ENCODE measurements around the gene TENM4.

TENM4 gene
- 0 to 0.41 (median 0.11) reads per million in 18 experiments for total RNA-seq

DNA sequence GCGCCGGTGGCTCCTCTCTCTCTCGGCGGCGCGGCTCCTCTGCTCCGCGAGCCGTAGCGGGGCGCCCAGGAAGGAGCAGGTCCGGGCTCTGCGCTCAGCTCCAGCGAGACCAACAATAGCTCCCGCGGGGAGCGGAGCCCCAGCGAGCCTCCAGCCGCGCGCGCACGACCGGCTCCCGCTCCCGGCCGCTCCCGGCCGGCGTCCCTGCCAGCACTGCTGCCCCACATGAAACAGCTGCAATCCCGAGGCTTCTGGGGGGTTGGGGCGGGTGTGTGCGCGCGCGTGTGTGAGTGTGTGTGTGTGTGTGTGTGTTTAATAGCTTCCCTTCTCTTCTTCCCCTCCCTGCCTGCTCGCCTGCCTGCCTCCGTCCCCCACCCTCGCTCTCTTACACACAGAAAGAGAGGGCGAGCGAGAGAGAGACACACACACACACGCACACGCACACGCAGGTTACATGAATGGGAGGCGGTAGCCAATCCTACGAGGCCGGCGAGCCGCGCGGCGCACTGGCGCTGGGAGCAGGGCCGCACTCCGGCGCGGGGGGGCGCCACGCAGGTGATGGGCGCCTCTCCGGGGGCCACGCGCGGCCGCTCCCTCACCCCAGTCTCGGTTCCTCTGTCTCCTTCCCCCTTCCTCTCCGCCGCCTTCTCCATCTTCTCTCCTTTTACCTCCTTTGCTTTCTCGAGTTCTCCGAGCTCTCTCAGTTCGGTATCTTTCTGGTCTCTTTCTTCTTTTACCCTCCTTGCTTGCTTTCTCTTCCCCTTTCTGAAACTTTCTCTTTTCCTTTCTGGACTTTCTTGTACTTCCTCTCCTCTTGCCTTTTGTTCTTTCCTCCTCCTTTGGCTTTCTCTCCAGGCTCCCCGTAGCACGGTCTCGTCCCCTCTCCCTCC, at the start of gene TENM4:
Gene TENM4 (minus strand): TSS at position 460 of the 890 bp plus-strand sequence. CDS start 371,086 bp downstream, outside the sequence.
- DNase-seq, result peak in 1 of 2 donors; percentile 5

DNA sequence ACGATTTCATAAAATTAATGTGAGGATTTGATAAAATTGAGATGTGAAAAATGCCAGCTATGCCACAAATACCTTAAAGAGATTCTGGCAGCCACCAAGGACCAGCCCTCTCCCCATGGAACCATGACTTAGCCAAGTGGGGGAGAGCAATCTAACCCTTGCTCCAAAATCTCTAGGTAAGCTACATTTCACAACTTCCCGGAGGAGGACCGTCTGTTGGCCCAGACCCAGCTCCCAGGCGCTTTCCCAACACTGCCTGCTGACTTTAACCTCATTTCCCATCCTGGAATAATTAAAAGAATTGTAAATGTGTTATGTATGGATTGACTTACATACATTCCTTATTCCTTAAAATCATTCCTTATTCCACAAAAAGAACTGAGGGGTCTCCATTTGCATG, 47.5 kb upstream of the TENM4 start:
- DNase-seq, result no peak

DNA sequence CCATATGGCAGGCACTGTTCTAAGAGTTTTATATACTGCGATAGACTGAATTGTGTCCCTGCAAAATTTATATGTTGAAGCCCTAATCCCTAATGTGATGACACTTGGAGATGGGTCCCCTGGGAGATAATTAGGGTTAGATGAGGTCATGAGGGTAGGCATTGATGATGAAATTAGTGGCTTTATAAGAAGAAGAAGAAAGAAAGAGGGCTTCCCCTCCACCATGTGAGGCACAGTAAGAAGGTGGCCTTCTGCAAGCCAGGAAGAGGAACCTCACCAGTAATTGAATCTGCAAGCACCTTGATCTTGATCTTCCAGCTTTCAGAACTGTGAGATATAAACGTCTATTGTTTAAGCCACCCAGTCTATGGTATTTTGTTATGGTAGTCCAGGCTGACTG, 46.6 kb upstream of the TENM4 start:
- DNase-seq, result no peak

DNA sequence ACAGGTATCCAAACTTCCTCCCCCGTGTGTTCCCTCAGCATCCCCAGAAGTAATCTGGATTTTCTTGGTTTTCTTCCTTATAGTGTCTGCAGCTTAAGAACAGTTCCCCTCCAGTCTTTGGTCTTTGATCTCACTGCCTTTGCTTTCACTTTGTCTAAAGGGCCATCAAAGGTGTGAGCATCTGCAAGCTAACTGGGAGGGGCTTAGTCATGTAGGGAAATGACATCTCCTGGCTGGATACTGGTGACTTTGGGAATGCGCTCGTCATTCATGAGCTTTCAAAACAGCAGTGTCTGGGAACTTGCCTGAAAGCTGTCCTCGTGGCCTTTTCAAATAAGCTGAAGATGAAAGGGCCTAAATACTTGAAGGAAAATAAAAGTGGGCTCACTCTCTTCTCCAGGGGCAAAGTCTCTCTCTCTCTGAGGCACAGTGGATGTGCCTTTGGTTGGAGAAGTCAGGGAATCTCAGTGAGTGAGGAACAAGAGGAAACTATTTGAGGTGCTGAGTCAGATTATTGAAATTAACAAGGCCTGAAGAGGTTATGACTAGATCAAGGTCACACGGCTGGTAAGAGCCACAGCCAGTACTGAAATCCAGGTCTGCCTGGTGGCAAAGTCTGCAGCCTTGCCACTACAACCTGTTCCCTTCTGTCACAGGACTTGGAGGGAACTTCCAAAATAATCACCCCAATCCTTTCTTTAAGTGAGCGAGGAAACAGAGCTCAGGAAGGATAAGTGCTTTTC, 45.6 kb upstream of the TENM4 start:
- DNase-seq, result no peak

DNA sequence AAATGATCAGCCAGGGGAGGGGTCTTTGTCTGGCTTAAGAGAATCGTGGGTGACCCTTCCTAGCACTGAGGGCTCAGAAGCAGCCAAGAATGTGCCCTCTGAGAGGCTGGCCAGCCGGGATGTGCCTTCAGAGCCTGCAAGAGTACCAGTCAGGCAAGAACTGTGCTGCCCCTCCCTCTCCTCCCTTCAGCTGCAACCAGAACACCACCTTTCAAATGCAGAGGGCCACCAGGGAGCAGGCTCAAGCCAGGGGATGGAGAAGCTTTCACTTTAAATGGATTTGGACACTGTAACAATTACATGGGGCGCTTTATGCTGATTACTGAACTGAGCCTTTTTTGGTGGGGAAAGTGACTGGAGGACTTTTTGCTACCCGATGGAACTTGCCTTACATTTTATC, 44.9 kb upstream of the TENM4 start:
- DNase-seq, result no peak

DNA sequence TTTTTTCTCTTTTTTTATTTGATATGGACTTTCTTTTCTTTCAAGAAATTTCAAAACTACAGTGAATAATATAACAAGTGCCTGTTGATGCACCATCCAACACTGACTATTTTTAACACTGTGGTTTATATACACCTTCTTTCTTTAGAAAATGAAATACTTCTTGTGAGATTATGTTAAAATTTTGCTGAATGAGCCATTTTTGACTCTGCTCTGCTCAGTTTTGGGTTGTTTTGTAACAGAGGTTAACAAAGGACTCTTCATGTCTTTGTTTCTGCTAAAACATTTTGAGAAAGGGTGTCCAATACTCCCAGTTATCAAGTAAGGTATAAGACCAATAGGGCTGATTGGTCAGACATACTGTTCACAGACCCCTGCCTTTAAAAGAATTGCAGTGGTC, 44.0 kb upstream of the TENM4 start:
- no peak for DNase-seq

DNA sequence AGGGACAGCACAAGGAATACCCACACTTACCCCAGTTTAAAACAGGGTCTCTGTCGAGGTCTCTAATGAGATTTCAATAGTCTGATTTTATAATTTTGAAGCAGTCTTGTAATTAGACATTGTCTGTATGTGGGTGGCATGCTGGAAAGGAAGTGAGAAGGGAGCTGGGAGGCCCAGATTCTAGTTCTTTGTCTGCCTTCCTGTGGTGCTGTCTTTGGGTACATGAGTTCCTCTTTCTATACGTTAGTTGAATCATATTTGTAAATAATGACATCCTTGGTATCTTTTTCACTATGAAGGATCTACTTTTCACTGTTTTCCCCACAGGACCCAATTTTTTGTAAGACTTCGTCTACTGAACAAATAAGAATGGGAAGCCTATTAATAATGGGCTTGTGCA, 42.0 kb upstream of the TENM4 start:
- peak; percentile 57 to 58 for DNase-seq

DNA sequence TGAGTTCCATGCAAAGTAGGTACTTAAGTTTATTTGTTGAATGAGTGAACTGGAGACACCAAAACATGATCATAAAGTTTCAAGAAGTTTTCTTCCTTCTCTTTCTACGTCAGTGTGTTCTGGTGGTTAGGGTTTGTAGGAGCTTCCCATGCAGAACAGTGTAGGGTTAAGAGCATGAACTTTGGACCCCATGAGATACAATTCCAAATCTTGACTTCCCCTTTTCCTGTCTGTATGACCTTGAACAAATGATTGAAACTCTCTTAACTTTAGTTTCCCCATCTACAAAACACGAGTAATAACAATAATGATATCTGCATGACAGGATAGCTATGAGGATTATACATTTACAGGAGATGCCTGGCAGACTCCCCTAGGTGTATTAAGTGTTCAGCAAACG, 41.0 kb upstream of the TENM4 start:
- DNase-seq, result no peak

DNA sequence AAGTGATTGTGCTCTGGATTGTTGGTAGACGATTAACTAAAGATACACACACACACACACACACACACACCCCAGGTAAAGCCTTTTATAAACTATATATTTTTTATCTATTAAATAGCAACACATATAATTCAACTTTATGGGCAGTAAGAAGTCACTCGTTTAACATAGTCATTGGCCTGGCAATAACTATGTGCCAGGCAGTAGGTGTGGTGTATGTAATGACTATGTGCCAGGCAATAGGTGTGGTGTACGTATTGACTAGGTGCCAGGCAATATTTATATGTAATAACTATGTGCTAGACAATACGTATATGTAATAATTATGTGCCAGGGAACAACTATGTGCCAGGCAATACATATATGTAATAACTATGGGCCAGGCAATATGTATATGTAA, 40.0 kb upstream of the TENM4 start:
- DNase-seq, result no peak

DNA sequence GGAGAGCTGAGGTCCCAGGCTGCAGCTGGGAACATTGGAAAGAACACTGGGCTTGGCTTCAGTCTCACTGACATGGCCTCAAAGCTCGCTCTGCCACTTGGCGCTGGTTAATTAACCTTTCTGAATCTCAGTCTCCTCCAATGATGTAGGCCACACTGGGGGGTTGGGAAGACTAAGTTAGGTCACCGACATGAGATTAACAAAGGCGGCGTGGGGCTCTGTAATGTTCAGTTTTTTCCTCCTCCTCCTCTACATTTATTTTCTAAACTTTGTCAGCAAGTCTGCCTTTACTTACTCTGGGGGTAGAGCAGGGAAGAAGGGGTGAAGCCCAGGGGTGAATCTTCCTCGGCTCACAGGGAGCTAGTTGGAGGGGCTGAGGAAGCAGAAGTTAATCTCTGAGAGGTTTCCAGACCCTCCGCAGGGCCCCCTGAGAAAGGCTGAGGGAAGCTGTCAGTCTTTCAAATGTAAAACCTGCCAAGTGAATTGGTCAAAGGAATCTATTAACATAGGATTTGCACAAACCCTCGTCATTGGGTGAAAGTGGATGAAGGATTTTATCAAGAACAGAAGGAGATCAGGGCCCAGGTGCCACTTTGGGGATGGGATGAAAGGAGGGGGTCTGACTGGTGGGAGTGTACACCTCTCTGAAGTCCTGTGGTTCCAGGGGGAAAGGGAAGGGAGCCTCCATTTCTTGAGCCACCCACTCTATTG, 32.1 kb upstream of the TENM4 start:
- no peak for DNase-seq

DNA sequence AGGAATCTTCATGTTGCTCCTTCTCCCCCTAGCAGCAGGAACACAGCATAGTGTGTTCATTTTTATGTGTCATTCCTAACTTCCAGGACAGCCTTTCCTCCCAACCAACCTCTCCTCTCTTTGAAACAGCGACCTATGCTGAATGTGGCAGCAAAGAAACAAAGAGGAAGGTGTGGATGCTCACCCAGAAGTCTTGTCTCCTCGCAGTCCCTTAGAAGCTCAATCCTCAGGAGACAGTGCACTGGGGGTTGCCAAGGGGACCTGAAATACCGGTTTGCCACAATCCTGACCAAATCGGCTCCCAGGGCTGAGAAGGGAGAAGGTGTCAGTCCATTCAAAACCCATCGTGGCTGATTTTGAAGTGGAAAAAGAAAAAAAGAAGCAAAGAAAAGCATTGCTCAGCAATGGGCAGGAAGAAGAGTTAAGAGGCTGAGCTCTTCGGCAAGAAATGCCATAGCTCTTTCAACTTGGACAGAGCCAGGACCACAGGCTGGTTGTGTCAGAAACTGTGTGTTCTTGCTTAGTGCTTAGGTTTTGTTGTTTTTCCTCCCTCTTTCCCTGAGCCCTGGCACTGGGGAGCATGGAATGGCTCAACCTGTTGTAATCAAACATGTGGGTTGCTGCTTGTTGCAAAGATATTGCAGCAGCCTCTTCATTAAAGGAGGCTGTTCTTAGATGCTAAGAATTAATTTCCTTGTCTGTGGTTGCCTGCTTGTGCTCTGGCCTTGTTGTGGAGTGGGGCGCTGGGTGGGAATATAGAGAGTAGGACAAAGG, 30.4 kb upstream of the TENM4 start:
- DNase-seq, result no peak

DNA sequence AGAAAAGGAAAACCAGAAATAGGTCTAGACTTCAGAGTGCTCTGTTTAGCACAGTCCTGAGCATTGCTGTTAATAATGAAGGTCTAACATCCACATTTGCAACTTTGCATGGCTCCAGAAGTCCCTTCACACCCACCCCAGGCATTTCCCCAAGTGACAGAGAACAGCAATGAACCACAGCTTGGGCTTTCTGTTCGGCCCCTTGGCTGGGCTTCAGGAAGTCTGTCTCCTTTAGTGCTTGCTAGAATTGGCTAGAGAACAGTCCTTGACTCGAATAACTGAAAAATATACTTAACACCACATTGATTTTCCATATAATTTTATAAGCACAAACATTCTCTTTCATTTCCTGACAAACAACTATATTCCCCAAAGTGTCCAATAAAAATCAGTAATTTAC, 29.3 kb upstream of the TENM4 start:
- DNase-seq, result no peak

DNA sequence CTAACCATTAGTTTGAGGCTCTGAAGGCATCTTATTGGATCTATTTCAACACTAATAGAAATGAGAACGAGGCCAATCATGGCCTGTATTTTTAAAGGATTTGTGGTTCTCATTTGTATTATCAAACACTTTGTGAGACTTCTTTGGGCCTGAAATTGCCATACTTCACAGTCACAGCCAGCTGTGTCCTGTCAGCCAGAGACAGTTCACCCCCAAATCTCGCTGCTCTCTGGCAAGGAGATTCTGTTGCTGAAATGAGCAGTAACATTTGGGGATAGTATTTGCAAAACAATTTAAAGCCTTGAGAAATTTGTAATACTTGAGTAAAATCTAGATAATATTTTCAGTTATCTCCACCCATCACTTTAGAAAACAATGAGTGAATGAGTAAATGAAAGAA, 26.9 kb upstream of the TENM4 start:
- no peak for DNase-seq

DNA sequence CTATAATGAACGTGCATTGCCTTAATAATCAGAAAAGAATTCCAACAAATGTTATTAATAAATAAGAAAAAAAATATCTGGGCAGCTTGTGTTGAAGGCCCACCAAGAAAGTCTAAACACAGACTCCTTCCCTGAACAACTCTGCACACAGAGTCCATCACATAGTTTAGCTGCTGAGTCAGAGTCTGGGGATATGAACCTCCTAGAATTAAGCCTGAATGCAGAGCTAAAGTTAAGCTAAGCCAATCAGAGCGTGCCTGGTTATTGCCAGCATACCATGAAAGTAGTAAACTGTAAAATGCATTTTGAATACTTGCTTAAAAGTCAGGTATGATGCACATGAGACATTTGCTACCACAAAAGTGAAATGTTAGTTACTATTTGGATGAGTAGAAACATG, 25.6 kb upstream of the TENM4 start:
- no peak for DNase-seq

DNA sequence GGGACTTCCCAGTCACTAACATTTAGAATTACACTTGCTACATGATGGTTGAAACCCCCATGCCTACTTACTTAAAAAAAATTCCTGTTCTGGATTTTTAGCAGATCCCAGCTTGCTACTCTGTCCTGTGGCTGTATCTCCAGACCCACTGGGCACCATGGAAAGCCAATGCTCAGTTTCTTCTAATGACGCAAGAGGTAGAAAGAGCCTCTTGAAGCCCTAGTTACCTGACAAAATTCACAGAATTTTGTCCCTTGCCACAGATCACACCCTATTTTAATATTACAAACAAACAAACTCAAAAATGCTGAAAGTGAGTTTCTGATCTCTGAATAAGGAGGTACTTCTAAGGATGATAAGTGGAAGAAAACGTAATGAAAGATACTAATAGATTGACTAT, 24.3 kb upstream of the TENM4 start:
- DNase-seq, result no peak

DNA sequence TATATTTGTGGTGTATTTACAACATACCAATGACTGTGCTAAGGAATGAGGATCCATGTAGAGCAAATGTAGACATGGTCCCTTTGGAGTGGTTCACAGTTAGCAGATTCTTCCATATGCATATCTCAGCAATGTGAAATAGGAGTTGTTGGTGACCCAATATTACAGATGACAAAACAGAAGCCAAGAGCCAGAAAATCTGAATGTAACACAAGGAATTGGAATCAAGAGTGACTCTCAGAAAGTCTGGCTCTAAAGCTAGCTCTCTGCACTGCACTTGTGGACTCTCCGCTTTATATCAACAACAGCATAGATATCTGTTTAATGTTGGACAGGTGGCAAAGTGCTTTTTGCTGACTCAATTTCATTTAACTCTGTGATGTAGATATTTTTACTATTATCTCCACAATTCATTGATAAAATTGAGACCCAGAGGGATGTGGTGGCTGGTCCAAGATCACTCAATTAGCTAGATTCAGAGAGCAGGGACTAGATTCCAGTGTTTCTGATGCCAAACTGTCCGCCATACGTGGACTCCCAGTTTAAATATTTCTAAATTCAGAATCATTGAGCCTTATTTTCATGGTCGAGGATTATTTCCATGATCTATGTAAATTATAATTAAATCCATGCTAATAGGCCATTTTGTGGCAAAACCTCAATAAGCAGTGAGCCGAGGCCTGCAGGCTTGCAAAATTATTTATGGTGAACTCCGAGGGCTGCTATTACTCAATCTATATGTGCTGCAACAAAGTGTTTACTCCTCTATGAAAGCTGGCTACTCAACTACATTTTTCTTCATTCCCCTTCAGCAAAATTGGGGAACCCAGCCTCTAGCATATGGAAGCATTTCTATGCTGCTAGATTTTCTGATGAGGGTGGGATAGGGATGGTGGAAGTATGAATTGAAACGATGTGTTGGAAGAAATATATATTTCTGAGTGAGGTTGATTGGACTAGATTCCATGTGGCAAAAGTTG, 21.1 kb upstream of the TENM4 start:
- DNase-seq, result no peak

DNA sequence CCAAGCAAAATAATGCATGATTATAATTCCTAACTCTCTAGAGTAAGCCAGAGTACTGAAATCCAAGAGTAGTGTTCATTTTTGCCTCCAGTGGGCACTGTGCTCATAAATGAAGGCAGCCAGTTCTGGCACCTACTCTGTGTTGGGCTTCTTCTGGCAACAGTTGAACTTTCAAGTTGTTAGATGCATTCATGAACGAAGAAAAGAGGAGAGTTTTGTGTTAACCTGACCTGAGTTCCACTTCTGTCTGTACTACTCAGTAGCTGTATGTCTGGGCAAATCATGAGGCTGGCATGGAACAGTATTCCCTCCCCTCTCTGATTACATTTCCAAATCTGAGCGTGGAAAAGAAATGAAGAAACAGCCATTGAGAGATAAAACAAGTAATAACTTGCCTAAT, 20.3 kb upstream of the TENM4 start:
- DNase-seq, result peak in 1 of 2 donors; percentile 9

DNA sequence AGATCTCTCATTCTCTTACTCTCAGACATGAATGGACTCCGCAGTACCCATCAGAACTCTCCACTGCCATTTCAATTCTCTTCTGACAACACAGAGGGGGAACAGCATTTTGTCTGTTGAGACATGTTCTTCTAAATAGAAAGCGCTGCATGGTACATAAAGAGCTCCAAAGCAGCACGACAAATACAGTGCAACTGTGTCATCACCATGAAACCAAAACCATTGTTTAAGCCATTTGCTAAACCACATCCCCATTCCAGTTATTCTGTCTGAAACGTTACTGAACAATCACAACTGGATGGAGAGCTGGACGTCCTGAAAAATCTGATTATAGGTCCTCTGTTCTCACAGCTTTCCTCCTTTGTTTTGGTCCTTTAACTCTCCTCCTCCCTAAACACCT, 17.9 kb upstream of the TENM4 start:
- DNase-seq, result peak; percentile 16 to 21

DNA sequence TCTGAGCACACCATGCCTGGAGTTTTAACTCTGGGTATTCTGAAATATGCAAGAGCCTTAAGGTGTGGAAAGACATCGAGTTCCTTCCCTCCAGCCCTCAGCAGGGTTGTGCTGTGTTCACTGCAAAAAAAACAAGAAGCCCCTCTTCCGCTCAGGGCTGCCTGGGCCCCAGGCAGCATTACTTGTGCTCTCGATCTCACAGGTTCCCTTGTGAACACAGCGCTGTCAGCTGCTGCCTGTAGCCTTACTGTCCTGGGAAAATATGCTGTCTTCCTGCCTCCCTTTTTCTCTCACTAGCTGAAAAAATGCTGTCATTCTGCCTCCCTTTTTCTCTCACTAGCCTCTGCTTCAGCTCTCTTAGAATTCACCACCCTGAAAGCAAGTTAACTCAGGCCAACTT, 15.7 kb upstream of the TENM4 start:
- DNase-seq, result no peak

DNA sequence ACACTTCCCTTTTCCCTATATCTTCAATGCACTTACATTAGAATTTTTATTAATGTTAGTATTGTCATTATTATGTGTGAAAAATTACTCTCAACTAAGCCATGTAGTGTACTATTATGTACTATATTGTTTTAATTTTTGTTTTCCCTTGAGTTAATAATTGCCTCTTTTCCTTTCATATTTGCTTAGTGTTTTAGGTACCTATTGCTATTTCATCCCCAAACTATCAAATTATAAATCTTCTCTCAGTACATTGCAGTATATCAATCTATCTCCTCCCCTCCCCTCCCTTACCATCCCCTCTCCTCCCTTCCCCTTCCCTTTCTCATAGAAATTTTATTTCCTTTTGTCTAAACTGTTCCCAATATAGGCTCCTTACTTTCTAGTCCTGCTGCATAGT, 12.8 kb upstream of the TENM4 start:
- DNase-seq, result no peak

DNA sequence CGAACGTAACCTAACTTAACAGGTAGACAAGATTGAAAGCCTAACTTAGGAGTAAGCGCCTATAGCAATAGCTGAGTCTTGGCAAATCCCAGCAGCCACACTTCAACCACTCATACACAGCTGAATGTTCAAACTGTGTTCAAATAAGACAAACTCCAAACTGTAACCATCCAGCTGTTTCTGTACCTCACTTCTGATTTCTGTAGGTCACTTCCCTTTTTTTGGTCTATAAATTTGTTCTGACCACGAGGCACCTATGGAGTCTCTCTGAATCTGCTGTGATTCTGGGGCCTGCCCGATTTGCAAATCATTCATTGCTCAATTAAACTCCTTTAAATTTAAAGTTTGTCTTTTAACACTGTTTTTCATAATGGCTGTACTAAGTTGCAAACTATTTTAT, 8.2 kb upstream of the TENM4 start:
- no peak for DNase-seq
